ENCODE data around the gene IDS.
"Not testable (repeated sequence)": the region's sequence is repeated elsewhere in the genome, so short reads cannot be mapped to it uniquely, and the experiment has no call there.

GRCh38 chrX:149549701-149550100, 44.6 kb upstream of the IDS start, which contains the start of gene HSFX3:
- TF ChIP-seq ZNF18 (tag by site-specific recombination; IDR thresholded peaks at IDR 0.05); ZNF10 (tag by site-specific recombination; IDR thresholded peaks at IDR 0.05); ZNF16 (tag by site-specific recombination; IDR thresholded peaks at IDR 0.05; ENCODE audit: low read depth); CTCF (tag by site-specific recombination; IDR thresholded peaks at IDR 0.05); KLF16 (tag by site-specific recombination; IDR thresholded peaks at IDR 0.05); ZNF174 (tag by site-specific recombination; IDR thresholded peaks at IDR 0.05): not testable (repeated sequence)

Measured in HEK293 (cell line).